Testis (tissue), 3 donors: ENCODE data around the gene SDS. TPM values are rescaled to one million over a fixed set of nuclear protein-coding genes. Genes with fewer than 3 reads are reported as not detected.

Experiments used
- DNase-seq: peaks from one replicate; pipeline ENCODE4 v3.0.0-alpha.2; 2019
- H3K27ac ChIP-seq, 2 donors: fragments of 200-600 bp; sonication (generic); one replicate each; pipeline ENCODE4 v1.5.1; 2019
- H3K27me3 ChIP-seq: fragments of 200-600 bp; sonication (generic); one replicate; pipeline ENCODE4 v1.5.1; 2019
- H3K36me3 ChIP-seq: fragments of 200-600 bp; sonication (generic); one replicate; pipeline ENCODE4 v1.5.1; 2017; ENCODE audit warnings: low read depth; ENCODE audit errors: missing control alignments
- H3K4me1 ChIP-seq: fragments of 200-600 bp; sonication (generic); one replicate; pipeline ENCODE4 v1.5.1; 2019
- H3K4me3 ChIP-seq, 2 donors: fragments of 200-600 bp; sonication (generic); one replicate each; pipeline ENCODE4 v1.5.1; 2017 to 2019
- H3K9me3 ChIP-seq: fragments of 200-600 bp; sonication (generic); one replicate; pipeline ENCODE4 v1.5.1; 2017
- CTCF ChIP-seq, 3 experiments: fragments of 450-650 bp in 2 of 3; fragments of 200-600 bp in 1 of 3; sonication (generic) in 1 of 3; IDR thresholded peaks; one replicate each; pipeline ENCODE4 v1.5.1; 2016 to 2019; ENCODE audit warnings: antibody characterized with exemption in 3 of 3, mild to moderate bottlenecking in 2 of 3, moderate library complexity in 1 of 3
- POLR2A ChIP-seq: fragments of 450-650 bp; IDR thresholded peaks from one replicate; pipeline ENCODE4 v1.6.1; 2017; ENCODE audit warnings: antibody characterized with exemption, mild to moderate bottlenecking, moderate library complexity
- WGBS, 2 donors: methylation state at CpG; one replicate each; pipeline ENCODE4 v1.1.5; 2018; 5-methylcytosine and 5-hydroxymethylcytosine counted together
- intact Hi-C: fragments of 100-400 bp; cut with DNase I; formaldehyde crosslinking; loops from one replicate; pipeline ENCODE4 v1.15.1; 2023; ENCODE audit warnings: low total_unique reads
- polyA plus RNA-seq: library from polyadenylated mRNA; stranded (reverse); fragments of 350-450 nt; fragmentation: Illumina TruSeq; extraction: RNeasy Lipid Tissue Mini Kit (QIAGEN cat#74804); gene quantifications from one replicate; pipeline ENCODE4 v1.2.3, GENCODE V29; 2014; ENCODE audit warnings: low read depth, low replicate concordance; ENCODE audit not compliant: insufficient read depth
- total RNA-seq, 2 donors: library from RNA; depleted of rRNA; stranded (reverse); fragments of >200 nt; gene quantifications; one replicate each; pipeline ENCODE4 v1.2.3, GENCODE V29; 2016

SDS gene
- total and polyA plus RNA-seq, 3 donors from 2014 or later: 0.34 to 0.93 TPM; not detected in 1

DNA sequence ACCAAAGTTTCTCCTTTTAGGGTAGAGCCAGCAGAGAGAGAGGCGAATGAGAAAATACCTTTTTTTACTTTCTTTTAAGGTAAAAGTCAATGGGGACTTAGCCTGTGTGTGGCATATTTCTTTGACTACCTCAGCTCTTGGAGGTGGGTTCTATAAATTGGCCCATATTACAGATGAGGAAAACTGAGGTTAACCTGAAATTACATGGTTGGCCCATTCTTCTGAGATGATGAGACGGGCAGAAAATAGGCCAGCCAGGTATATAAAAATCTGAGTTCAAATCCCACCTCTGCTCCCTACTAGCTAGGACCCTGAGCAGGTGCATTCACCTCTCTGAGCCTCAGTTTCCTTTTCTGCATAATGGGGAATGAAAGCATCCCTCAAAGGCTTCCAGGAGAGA, 45.6 kb upstream of the SDS start:
- DNase-seq: no peak
- no peaks in the 10 kb centered on the region for H3K36me3 ChIP-seq
- no peaks in the 10 kb centered on the region for H3K27me3 ChIP-seq
- H3K4me3 ChIP-seq: no peak overlapping the region
- TF ChIP-seq POLR2A (no peak), CTCF (IDR thresholded peaks at IDR 0.05) (no peak)
- H3K27ac ChIP-seq: no peak overlapping the region
- no peaks in the 10 kb centered on the region for H3K4me1 ChIP-seq
- intact Hi-C loops: no loop called here
- WGBS, 2 donors: 88 to 93% methylated on average over 2 of the region's 2 CpGs
- no peaks in the 10 kb centered on the region for H3K9me3 ChIP-seq

DNA sequence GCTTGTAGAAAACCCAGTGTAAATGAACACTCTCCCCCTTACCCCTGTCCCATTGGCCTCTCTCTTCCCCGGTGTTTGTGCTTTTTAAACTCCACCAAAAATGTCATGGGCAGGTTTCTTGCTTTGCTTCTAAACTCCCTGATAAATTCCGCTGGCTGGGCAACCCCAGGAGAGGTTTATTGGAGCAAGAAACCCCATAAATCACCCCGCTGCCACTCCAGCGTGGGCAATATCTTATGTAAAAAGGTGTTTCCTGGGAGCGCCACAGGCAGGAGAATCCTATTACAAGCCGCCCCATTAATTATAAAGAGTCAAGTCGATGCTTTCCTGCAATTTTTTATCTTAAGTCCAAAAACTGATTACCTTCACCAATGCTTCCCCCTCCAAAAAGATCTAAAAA, 45.2 kb upstream of the SDS start:
- no peak for TF ChIP-seq POLR2A
- no peak for TF ChIP-seq CTCF (IDR thresholded peaks at IDR 0.05)
- WGBS, 2 donors: 21 to 49% methylated on average over 7 of the region's 7 CpGs
- Histone ChIP-seq H3K36me3 (no peaks in the 10 kb centered on the region), H3K4me3 (no peak overlapping the region), H3K27me3 (no peaks in the 10 kb centered on the region), H3K9me3 (no peaks in the 10 kb centered on the region), H3K4me1 (no peaks in the 10 kb centered on the region), H3K27ac (no peak overlapping the region)
- intact Hi-C loops: no loop called here
- DNase-seq: no peak

GRCh38 chr12:113445544-113446171, 42.0 kb upstream of the SDS start:
- H3K36me3 ChIP-seq: no peaks in the 10 kb centered on the region
- no peak for DNase-seq
- TF ChIP-seq POLR2A (no peak), CTCF (IDR thresholded peaks at IDR 0.05) (no peak)
- intact Hi-C loops: no loop called here
- H3K4me1 ChIP-seq: no peaks in the 10 kb centered on the region
- no peaks in the 10 kb centered on the region for H3K27me3 ChIP-seq
- WGBS, 2 donors: 90 to 92% methylated on average over 6 of the region's 6 CpGs
- no peak overlapping the region for H3K27ac ChIP-seq
- no peak overlapping the region for H3K4me3 ChIP-seq
- no peaks in the 10 kb centered on the region for H3K9me3 ChIP-seq

DNA sequence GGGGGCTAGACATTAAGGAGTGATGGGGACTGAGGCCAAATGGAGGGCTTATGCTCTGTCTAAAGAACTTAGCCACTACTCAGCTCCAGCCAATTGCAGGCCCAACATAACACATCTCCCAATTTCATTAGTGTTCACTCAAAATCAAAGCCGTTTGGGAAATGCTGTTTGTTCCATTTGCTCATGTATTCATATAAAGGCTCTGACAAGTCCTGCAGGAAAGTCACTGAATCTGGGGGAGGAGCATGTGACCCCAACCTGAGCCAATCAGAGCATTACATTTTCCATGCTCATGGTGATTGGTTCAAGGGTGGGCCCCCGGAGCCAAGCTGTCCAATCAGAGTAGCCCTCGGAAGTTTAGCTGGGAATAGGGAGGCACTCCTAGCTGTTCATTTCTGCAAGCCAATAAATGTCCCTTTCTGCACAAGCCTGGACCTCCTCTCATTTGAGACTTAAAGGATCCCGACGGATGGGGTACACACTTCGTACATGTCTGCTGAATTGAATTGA, 39.4 kb upstream of the SDS start:
- WGBS, 2 donors: 88 to 89% methylated on average over 6 of the region's 6 CpGs
- DNase-seq: no peak
- Histone ChIP-seq H3K27ac (no peak overlapping the region), H3K4me3 (no peak overlapping the region), H3K36me3 (no peaks in the 10 kb centered on the region), H3K9me3 (no peaks in the 10 kb centered on the region), H3K27me3 (no peaks in the 10 kb centered on the region), H3K4me1 (no peaks in the 10 kb centered on the region)
- TF ChIP-seq CTCF (IDR thresholded peaks at IDR 0.05): no peak
- no peak for TF ChIP-seq POLR2A
- intact Hi-C loops: no loop called here
